Hypothalamus (tissue), 51 donors: ENCODE measurements around the gene GLB1L2.
A peak's percentile ranks its signal among the peaks of the same experiment; 100 is the strongest.
"Not testable (repeated sequence)": the region's sequence is repeated elsewhere in the genome, so short reads cannot be mapped to it uniquely, and the experiment has no call there.

Experiments used
- DNase-seq, 51 donors: peaks; one replicate each; lab custom pipeline; 2025; lab: John Stamatoyannopoulos, UW

The GLB1L2 gene, protein sequence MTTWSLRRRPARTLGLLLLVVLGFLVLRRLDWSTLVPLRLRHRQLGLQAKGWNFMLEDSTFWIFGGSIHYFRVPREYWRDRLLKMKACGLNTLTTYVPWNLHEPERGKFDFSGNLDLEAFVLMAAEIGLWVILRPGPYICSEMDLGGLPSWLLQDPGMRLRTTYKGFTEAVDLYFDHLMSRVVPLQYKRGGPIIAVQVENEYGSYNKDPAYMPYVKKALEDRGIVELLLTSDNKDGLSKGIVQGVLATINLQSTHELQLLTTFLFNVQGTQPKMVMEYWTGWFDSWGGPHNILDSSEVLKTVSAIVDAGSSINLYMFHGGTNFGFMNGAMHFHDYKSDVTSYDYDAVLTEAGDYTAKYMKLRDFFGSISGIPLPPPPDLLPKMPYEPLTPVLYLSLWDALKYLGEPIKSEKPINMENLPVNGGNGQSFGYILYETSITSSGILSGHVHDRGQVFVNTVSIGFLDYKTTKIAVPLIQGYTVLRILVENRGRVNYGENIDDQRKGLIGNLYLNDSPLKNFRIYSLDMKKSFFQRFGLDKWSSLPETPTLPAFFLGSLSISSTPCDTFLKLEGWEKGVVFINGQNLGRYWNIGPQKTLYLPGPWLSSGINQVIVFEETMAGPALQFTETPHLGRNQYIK

GRCh38 chr11:134331354-134332188, at the start of gene GLB1L2:
Gene GLB1L2, plus strand, starts transcription at chr11:134331988. Its CDS starts 74 bp downstream, at chr11:134332062.
- DNase-seq = peak in 40 of 51 donors; percentile 13 to 79 (median 54)

- DNase-seq = no peak
Measured at GRCh38 chr11:134282121-134283045, 49.4 kb upstream of the GLB1L2 start.

DNA sequence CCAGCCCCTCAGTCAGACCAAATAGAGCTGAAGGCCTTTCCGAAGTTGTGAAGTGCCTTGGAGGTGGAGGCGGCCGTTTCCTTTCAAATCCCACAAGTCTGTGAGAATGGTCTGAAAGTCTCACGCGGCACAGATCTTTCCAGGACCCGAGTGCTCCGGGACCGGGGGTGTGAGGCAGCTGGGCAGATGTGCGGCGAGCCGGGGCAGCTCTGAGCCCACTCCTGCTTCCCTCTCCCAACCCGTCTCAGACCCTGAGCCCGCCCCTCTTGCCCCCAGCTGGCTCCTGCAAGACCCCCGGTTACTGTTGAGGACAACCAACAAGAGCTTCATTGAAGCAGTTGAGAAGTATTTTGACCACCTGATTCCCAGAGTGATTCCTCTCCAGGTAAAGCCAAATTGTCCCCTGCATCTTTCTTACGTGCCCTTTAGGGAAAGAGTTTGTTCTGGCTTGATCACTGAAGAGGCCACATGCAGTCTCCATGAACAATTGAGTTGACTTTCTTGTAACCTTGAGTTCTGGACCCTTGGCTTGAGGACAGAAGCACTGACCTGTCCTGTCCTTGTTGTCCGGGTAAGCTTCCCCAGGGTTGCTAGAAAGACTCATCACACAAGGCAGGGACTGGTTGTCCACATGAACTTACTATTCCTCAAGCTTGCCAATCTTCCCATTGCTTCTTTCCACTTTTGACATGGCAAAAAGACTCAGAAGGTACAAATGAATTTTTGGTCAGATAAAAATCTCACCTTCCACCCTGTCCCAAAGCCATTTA, 48.1 kb upstream of the GLB1L2 start:
- DNase-seq = no peak

DNA sequence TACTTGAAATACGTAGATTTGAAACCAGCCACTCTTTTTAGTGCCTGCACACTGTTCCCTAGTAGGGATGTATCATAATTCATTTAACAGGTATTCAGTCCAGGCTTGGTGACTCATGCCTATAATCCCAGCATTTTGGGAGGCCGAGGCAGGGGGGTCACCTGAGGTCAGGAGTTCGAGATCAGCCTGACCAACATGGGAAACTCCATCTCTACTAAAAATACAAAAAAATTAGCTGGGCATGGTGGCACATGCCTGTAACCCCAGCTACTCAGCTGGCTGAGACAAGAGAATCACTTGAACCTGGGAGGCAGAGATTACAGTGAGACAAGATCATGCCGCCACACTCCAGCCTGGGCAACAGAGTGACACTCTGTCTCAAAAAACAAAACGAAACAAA, 47.4 kb upstream of the GLB1L2 start:
- not testable (repeated sequence) for DNase-seq

DNA sequence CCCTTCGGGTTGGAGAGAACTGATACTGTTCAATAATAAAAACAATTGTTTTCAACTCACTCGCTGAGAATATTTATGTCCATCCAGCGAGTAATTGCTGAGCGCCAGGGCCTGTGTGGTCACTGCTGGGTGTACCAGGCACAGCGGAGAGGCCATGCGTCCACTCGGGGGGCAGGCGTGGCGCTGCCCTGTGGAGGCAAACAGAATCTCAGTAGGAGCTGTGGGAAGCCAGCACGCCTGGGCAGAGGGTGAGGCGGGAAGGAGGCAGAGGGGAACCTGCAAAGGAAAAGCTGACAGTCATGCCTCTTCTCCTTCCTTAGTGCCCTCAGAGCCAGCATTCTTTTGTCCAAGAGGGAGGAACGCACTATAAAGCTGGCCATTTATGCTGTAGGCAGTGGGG, 44.2 kb upstream of the GLB1L2 start:
- no peak for DNase-seq

GRCh38 chr11:134288486-134288885, 43.3 kb upstream of the GLB1L2 start:
- DNase-seq = no peak

DNA sequence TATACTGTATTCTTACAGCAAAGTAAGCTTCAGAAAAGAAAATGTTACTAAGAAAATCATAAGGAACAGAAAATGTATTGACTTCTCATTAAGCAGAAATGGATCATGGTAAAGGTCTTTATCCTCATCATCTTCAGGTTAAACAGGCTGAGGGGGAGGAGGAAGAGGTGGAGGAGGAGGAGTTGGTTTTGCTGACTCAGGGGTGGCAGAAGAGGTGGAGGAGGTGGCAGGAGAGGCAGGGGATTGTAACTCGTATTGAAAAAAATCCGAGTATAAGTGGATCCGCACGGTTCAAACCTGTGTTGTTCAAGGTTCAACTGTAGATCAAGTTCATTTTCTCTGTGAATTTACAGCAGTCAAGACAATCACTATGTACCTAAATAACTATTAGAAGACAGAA, 42.6 kb upstream of the GLB1L2 start:
- DNase-seq = no peak

DNA sequence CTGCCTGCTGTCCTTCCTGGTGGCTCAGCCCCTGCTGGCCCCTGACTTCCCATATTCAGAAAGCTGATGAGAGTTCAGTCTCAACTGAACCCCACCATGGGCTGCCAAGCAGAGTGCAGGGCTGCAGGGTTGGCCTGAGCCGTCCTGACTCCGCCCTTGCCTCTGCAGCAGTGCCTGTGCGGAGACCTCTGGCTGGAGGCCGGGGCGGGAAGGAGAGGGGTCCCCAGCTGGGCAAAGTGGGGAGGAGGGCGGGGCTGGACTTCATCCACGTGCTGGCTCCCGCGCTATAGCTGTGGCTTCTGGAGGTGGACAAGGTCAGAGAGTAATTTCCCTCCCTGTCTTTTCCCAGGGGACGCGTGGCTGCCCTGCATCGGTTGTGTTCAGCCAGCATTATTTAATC, 42.0 kb upstream of the GLB1L2 start:
- no peak for DNase-seq

DNA sequence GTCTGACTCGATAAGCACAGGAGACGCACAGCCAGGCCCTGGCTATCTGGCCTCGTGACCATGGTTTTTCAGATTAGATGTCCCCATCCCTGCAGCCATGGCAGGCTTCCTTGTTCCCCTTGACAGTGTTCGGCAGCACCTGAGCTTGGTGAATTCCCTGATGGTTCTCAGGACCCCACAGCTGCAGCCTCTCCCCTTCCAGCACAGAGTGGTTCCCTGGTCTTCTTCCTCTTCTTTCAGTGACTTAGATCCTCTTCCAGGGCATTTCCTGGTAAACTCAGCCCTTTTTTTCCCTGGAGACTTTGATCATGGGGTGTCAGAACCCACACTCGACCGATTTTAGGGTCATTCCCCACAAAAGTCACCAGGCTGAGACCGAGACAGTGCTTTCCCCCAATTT, 41.1 kb upstream of the GLB1L2 start:
- no peak for DNase-seq

DNA sequence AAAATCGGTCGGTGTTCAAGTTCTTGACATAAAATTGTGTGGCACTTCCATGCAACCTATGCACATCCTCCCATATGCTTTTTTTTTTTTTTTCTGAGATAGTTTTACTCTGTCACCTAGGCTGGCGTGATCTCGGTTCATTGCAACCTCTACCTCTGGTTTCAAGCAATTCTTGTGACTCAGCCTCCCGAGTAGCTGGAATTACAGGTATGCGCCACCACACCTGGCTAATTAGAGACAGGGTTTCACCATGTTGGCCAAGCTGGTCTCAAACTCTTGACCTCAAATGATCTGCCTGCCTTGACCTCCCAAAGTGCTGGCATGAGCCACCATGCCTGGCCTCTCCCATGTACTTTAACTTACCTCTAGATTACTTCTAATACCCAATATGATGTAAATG, 40.6 kb upstream of the GLB1L2 start:
- DNase-seq = no peak

GRCh38 chr11:134292661-134293060, 39.1 kb upstream of the GLB1L2 start:
- no peak for DNase-seq

GRCh38 chr11:134293119-134294113, 38.4 kb upstream of the GLB1L2 start:
- no peak for DNase-seq

DNA sequence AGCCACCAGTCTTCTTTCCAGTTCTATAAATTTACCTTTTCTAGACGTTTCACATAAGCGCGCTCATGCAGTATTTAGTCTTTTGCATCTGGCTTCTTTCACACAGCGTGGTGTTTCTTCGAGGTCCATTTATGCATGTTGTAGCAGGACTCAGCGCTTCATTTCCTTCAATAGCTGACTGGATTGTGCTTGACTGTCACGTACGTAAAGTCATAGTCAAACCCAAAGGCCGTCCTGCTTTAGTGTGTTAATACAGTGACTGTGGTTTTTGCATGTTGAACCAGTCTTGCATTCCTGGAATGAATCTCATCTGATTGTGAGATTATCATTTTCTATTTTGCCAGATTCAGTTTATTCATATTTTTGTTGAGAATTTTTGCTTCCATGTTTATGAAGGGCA, 37.1 kb upstream of the GLB1L2 start:
- no peak for DNase-seq

DNA sequence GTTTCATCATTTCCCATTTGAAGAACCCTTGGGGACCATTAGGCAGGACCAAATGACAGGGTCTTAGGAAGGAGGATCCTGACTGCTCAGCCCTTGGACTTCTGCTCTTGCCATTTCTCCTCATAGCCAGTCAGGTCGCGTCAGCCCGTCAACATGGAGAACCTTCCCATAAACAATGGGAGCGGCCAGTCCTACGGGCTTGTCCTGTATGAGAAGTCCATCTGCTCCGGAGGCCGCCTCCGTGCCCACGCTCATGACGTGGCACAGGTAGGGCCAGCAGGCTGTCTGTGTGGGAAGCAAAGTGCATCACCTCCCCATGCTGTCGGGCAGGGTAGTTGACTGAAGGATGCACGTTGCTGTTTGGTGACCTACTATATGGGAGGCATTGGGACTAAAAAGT, 19.6 kb upstream of the GLB1L2 start:
- DNase-seq = no peak

DNA sequence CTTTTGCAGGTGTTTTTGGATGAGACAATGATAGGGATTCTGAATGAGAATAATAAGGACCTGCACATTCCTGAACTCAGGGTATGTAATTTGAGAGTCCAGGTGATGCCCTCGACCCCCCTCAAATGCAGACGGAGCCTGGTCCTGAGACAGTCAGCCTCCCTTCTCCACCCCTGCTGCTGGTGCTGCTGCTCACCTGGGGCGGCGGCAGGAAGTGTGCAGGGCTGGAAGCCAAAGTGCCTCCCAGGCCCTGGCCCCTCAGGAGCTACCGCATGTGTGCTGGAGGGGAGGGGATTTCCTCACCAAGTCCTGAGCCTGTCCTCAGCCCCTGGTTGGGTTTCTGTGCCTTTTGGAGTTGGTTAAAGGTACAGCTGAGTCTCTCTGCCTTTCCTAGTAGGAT, 19.0 kb upstream of the GLB1L2 start:
- DNase-seq = no peak

DNA sequence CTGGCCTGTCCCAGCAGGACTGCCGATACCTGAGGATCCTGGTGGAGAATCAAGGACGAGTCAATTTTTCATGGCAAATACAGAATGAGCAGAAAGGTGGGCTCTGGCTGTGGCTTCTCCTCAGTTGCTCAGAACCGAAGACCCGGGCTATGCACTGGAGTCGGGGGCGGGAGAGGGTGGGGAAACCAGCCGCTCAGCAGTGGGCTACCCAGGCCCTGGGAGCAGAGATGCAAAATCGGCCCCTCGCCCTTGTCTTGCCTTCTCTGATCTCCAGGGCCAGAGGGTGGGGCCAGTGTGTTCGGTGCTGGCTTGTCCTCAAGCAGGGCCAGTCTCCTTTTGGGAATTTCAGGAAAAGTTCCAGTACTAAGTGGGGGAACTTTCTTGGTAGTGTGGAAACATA, 18.4 kb upstream of the GLB1L2 start:
- no peak for DNase-seq

GRCh38 chr11:134313821-134314607, 17.8 kb upstream of the GLB1L2 start:
- no peak for DNase-seq
